GM12874 (cell line): ENCODE data around the gene IL32.

Experiments used
- CTCF ChIP-seq: IDR thresholded peaks from 2 replicates; pipeline ENCODE4 v1.5.1; 2011; ENCODE audit warnings: low read depth, mild to moderate bottlenecking, control low read depth, low read length, moderate library complexity; ENCODE audit not compliant: insufficient read depth

Gene IL32

GRCh38 chr16:3074860-3075522 is 9.6 kb downstream of the IL32 start:
- TF ChIP-seq CTCF, result no peak

- no peak for TF ChIP-seq CTCF
Measured at GRCh38 chr16:3075523-3075915, 10.1 kb downstream of the IL32 start.

GRCh38 chr16:3076577-3076976 is 11.1 kb downstream of the IL32 start:
- no peak for TF ChIP-seq CTCF

- TF ChIP-seq CTCF, result no peak
Measured at GRCh38 chr16:3080024-3080423, 14.6 kb downstream of the IL32 start.

GRCh38 chr16:3084491-3084890 is 19.1 kb downstream of the IL32 start:
- TF ChIP-seq CTCF, result no peak

GRCh38 chr16:3084969-3085670 is 19.7 kb downstream of the IL32 start:
- TF ChIP-seq CTCF, result no peak

- TF ChIP-seq CTCF, result no peak
Measured at GRCh38 chr16:3085868-3086595, 20.6 kb downstream of the IL32 start.
